DND-41 (cell line): ENCODE data around the gene MAP3K1.

Experiments used
- ATAC-seq: fragments of 200-7000 bp; cut with Tn5 transposase; 3 replicates; pipeline ENCODE4 v1.9.1; 2021; ENCODE audit warnings: low read depth; ENCODE audit not compliant: insufficient read depth
- DNase-seq: peaks from one replicate; pipeline ENCODE4 v3.0.0-alpha.2; 2020
- H2AFZ ChIP-seq: 2 replicates; pipeline ENCODE4 v1.6.0; 2012; ENCODE audit warnings: low read depth, low read length
- H3K27ac ChIP-seq: 2 replicates; pipeline ENCODE4 v1.5.1; 2012; ENCODE audit warnings: low read length, inconsistent platforms
- H3K27me3 ChIP-seq: fragments of 200-600 bp; sonication (generic); 2 replicates; pipeline ENCODE4 v1.6.0; 2012; ENCODE audit warnings: low read length, mild to moderate bottlenecking, inconsistent platforms; ENCODE audit not compliant: insufficient read depth, poor library complexity
- H3K36me3 ChIP-seq: 2 replicates; pipeline ENCODE4 v1.5.1; 2012; ENCODE audit warnings: low read length, inconsistent platforms; ENCODE audit not compliant: insufficient read depth
- H3K4me1 ChIP-seq: 2 replicates; pipeline ENCODE4 v1.5.1; 2012; ENCODE audit warnings: mild to moderate bottlenecking, low read length; ENCODE audit not compliant: insufficient read depth
- H3K4me2 ChIP-seq: 2 replicates; pipeline ENCODE4 v1.6.0; 2012; ENCODE audit warnings: mild to moderate bottlenecking, moderate library complexity, low read length, inconsistent platforms; ENCODE audit not compliant: insufficient read depth
- H3K4me3 ChIP-seq, 2 experiments: fragments of 200-600 bp in 1 of 2; shearing (Covaris generic) in 1 of 2; 2 replicates each; pipeline ENCODE4 v1.5.1; 2012 to 2016; ENCODE audit warnings: inconsistent platforms in 2 of 2, low read length in 2 of 2, mild to moderate bottlenecking in 2 of 2, low read depth in 1 of 2, moderate library complexity in 1 of 2
- H3K79me2 ChIP-seq: 2 replicates; pipeline ENCODE4 v1.6.0; 2012; ENCODE audit warnings: low read length, inconsistent platforms; ENCODE audit not compliant: insufficient read depth
- H3K9ac ChIP-seq: 2 replicates; pipeline ENCODE4 v1.6.0; 2012; ENCODE audit warnings: low read depth, mild to moderate bottlenecking, inconsistent platforms, low read length, moderate library complexity
- H3K9me3 ChIP-seq: 2 replicates; pipeline ENCODE4 v1.5.1; 2012; ENCODE audit warnings: low read length, moderate library complexity, mild to moderate bottlenecking, inconsistent platforms; ENCODE audit not compliant: insufficient read depth, severe bottlenecking
- H4K20me1 ChIP-seq: 2 replicates; pipeline ENCODE4 v1.6.0; 2012; ENCODE audit warnings: low read length; ENCODE audit not compliant: insufficient read depth
- CTCF ChIP-seq: IDR thresholded peaks from 2 replicates; pipeline ENCODE4 v1.5.1; 2012; ENCODE audit warnings: borderline replicate concordance, low read length, moderate library complexity, mild to moderate bottlenecking; ENCODE audit not compliant: poor library complexity, severe bottlenecking; ENCODE audit errors: extremely low read depth
- EZH2 ChIP-seq: IDR thresholded peaks from 3 replicates; pipeline ENCODE4 v1.6.1; 2012; ENCODE audit warnings: borderline replicate concordance, low read depth, mild to moderate bottlenecking, moderate library complexity, low read length, inconsistent platforms; ENCODE audit not compliant: severe bottlenecking

The MAP3K1 gene

GRCh38 chr5:56856541-56857178 is 41.3 kb downstream of the MAP3K1 start:
- no peaks in the 10 kb centered on the region for H3K36me3 ChIP-seq
- TF ChIP-seq EZH2 (no peak), CTCF (no peak)
- H4K20me1 ChIP-seq: peaks cover 4% of the 10 kb centered on the region; the same call in 1 of the 2 replicates
- no peak overlapping the region for H3K9ac ChIP-seq
- H2AFZ ChIP-seq: no peak overlapping the region
- H3K4me1 ChIP-seq: peaks cover 6% of the 10 kb centered on the region
- no peaks in the 10 kb centered on the region for H3K27me3 ChIP-seq
- no peak overlapping the region for H3K27ac ChIP-seq
- DNase-seq: no peak
- no peak overlapping the region for H3K4me2 ChIP-seq
- H3K4me3 ChIP-seq: no peak overlapping the region
- ATAC-seq: no peak
- no peaks in the 10 kb centered on the region for H3K79me2 ChIP-seq
- no peaks in the 10 kb centered on the region for H3K9me3 ChIP-seq

GRCh38 chr5:56858777-56859442 is 43.6 kb downstream of the MAP3K1 start:
- Histone ChIP-seq H3K9me3 (no peaks in the 10 kb centered on the region), H3K4me3 (no peak overlapping the region), H3K36me3 (no peaks in the 10 kb centered on the region), H3K79me2 (no peaks in the 10 kb centered on the region), H3K4me2 (no peak overlapping the region), H4K20me1 (no peaks in the 10 kb centered on the region), H3K9ac (no peak overlapping the region), H3K4me1 (no peaks in the 10 kb centered on the region), H3K27me3 (no peaks in the 10 kb centered on the region), H3K27ac (no peak overlapping the region), H2AFZ (no peak overlapping the region)
- TF ChIP-seq EZH2: no peak
- no peak for TF ChIP-seq CTCF
- no peak for ATAC-seq
- no peak for DNase-seq

GRCh38 chr5:56861893-56862485 is 46.6 kb downstream of the MAP3K1 start:
- TF ChIP-seq CTCF (no peak), EZH2 (no peak)
- Histone ChIP-seq H3K4me1 (no peaks in the 10 kb centered on the region), H3K27me3 (no peaks in the 10 kb centered on the region), H3K4me3 (no peak overlapping the region), H3K36me3 (no peaks in the 10 kb centered on the region), H3K9ac (no peak overlapping the region), H4K20me1 (no peaks in the 10 kb centered on the region), H3K79me2 (no peaks in the 10 kb centered on the region), H3K9me3 (no peaks in the 10 kb centered on the region), H3K27ac (no peak overlapping the region), H2AFZ (no peak overlapping the region), H3K4me2 (no peak overlapping the region)
- DNase-seq: no peak
- ATAC-seq: no peak
